GM10266 (cell line): ENCODE measurements around the gene C21orf58.

Experiments
- DNase-seq: peaks from one replicate; pipeline ENCODE4 v3.0.0; 2012; ENCODE audit errors: extremely low spot score
- TF ChIP-seq, protein P1 (sequence below): IDR thresholded peaks from 2 replicates; pipeline ENCODE4 v1.5.1; 2012; ENCODE audit warnings: mild to moderate bottlenecking, low read depth; ENCODE audit not compliant: control insufficient read depth, insufficient read depth; ENCODE audit errors: missing control alignments

C21orf58 gene

DNA sequence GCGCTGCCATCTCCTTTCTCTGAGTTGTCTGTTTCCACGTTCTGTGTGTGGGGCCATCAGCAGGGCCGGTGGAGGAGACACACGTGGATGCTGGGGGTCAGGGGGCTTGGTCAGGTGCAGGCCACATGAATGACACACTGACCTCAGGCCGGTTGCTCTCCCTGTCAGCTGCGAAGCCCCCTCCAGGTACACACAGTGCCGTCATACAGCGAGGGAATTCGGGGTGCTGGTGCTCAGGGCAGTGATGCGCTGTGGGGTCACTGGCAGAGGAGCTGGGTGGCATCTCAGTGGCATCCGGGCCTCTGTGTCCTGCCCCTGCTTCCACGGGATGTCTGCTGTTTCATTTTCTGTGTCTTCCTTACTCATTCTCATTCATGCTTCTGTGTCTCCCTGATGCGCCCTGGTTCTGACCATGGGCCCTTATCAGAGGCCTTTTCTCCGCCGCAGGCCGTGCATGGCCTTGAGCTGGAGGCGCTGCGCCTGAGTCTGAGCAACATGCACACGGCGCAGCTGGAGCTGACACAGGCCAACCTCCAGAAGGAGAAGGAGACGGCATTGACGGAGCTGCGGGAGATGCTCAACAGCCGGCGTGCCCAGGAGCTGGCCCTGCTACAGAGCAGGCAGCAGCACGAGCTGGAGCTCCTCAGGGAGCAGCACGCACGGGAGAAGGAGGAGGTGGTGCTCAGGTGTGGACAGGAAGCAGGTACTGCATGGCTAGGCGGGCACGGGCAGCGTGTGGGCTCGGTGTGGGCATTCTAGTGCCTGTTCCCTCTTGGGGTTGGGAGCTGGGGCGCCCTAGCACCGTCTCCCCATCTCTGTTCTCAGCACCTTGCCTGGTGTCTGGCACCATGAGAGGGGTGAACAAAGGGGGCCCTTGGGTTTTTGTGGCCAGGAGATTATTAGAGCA, 22.9 kb upstream of the C21orf58 start:
- DNase-seq, result no peak
- TF ChIP-seq, protein P1, sequence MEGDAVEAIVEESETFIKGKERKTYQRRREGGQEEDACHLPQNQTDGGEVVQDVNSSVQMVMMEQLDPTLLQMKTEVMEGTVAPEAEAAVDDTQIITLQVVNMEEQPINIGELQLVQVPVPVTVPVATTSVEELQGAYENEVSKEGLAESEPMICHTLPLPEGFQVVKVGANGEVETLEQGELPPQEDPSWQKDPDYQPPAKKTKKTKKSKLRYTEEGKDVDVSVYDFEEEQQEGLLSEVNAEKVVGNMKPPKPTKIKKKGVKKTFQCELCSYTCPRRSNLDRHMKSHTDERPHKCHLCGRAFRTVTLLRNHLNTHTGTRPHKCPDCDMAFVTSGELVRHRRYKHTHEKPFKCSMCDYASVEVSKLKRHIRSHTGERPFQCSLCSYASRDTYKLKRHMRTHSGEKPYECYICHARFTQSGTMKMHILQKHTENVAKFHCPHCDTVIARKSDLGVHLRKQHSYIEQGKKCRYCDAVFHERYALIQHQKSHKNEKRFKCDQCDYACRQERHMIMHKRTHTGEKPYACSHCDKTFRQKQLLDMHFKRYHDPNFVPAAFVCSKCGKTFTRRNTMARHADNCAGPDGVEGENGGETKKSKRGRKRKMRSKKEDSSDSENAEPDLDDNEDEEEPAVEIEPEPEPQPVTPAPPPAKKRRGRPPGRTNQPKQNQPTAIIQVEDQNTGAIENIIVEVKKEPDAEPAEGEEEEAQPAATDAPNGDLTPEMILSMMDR, result no peak

DNA sequence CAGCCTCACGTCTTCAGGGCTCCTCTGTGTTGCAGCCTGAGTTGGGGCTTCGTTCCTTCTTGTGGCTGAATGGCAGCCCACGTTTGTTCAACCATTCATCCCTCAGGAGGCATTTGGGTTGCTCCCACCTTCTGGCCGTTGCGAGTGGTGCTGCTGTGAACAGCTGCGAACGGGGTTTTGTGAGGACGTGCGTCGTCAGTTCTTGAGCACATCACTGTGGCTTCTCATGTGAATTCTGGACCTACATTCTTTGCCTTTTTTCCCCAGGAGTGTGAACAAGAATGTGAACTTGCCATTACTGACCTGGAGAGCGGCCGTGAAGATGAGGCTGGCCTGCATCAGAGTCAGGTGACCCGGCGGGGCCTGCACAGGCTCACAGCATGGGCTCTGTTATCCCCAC, 22.2 kb upstream of the C21orf58 start:
- no peak for DNase-seq
- TF ChIP-seq, protein P1, result no peak

DNA sequence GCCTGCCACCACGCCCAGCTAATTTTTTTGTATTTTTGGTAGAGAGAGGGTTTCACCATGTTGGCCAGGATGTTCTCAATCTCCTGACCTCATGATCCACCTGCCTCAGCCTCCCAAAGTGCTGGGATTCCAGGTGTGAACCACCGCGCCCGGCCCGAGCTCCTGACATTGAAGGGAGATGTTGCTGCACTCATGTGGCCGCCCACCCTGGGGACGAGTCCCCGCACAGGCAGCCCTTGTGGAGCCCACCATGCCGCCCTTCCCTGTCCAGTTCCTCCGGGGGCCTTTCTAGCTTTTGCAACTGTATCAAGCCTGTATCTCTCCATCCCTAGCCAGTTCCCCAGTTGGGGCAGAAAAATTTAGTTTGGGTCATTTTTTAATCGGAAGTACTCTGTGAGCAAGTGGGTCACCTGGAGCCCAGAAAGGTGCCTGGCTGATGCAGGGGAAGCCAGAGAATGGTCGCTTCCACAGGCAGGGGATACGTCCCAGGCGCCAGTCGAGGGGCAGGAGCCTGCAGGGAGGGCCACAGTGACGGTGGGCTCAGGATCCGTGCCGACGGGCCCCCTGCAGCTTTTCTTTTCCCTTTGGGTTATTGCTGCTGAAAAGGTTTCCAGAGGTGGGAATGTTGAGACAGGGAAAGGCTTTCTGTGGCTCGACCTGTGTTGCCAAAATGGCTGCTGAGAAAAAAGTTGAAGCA, 20.7 kb upstream of the C21orf58 start:
- TF ChIP-seq, protein P1, result no peak
- DNase-seq, result no peak

DNA sequence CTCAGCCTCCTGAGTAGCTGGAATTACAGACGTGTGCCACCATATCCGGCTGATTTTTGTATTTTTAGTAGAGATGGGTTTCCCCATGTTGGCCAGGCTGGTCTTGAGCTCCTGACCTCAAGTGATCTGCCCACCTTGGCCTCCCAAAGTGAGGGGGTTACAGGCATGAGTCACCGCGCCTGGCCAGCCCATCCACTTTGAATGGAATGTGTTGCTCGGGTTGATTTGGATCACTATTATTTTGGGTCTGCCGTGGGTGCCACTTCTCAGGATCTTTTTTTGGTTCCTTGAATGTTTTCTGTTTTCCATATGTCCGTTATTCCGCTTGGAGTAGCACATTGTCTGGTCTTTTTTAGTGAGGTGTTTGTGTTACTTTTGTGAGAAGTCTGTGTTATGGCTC, 17.3 kb upstream of the C21orf58 start:
- DNase-seq, result no peak
- TF ChIP-seq, protein P1, result no peak

DNA sequence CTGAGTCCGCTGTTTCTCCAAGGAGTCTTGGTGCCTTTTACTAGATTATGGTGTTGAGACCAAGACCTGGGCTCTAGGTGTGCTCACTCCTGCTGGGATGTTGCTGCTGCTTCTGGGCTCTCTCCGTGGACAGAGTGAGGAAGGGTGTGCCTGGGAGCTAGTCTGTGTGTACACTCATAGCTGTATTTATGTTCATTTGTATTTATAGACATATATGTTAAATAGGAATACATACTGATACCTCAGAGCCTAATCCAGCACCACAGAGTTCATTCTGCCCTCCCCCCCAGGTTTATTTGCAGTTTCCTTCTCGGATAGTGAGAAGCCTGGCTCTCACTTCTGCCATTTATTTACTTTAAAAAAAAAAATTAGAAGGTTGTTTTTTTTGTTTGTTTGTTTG, 12.9 kb upstream of the C21orf58 start:
- TF ChIP-seq, protein P1, result no peak
- no peak for DNase-seq

DNA sequence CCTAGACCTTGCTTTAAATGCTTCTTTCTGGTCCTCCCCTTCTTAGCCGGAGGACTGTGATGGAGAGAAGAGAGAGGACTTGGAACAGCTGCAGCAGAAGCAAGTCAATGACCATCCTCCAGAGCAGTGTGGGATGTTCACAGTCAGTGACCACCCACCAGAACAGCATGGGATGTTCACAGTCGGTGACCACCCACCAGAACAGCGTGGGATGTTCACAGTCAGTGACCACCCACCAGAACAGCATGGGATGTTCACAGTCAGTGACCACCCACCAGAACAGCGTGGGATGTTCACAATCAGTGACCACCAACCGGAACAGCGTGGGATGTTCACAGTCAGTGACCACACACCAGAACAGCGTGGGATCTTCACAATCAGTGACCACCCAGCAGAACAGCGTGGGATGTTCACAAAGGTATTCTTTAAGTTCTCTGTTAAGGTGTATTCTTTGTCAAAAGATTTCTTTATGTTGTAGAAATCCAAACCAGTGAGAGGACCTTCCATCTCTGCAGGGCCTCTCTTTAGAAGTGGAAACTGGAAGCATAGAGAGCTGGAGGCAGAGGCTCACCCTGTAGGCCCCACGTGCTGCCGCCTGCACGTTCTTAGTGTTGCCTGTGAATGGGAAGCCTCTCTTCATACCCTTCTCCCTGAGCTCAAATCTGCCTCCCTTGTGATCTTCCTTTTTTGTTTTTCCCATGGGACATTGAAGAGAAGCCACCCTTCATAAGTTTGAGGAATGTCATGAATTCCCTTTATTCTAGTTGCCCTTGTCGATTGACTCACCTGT, 10.9 kb upstream of the C21orf58 start:
- no peak for DNase-seq
- TF ChIP-seq, protein P1, result no peak
